HG03095 (cell line): ENCODE data around the gene CXCL16.
"Not testable (repeated sequence)": the region's sequence is repeated elsewhere in the genome, so short reads cannot be mapped to it uniquely, and the experiment has no call there.

Experiments
- ATAC-seq: cut with Tn5 transposase; IDR thresholded peaks from one replicate; pipeline ENCODE4 v1.9.1; 2021; ENCODE audit warnings: moderate library complexity; ENCODE audit not compliant: unreplicated experiment

Gene CXCL16

GRCh38 chr17:4699401-4700056, 40.2 kb downstream of the CXCL16 start:
- ATAC-seq, result not testable (repeated sequence)

- ATAC-seq, result no peak
These were observed 43.3 kb downstream of the CXCL16 start for GRCh38 chr17:4696437-4696805.

GRCh38 chr17:4693416-4693815, 46.3 kb downstream of the CXCL16 start:
- no peak for ATAC-seq

- ATAC-seq, result no peak
These were observed 48.0 kb downstream of the CXCL16 start for GRCh38 chr17:4691686-4692085.

GRCh38 chr17:4690745-4691144, 49.0 kb downstream of the CXCL16 start:
- no peak for ATAC-seq

- ATAC-seq, result not testable (repeated sequence)
These were observed 49.9 kb downstream of the CXCL16 start for GRCh38 chr17:4689872-4690271.

- ATAC-seq, result not testable (repeated sequence)
These were observed 56.0 kb downstream of the CXCL16 start for GRCh38 chr17:4683739-4684138.
